ENCODE results near the gene PCDHB10.
A peak's percentile ranks its signal among the peaks of the same experiment; 100 is the strongest.
"Not testable (repeated sequence)": the region's sequence is repeated elsewhere in the genome, so short reads cannot be mapped to it uniquely, and the experiment has no call there.

The PCDHB10 gene

DNA sequence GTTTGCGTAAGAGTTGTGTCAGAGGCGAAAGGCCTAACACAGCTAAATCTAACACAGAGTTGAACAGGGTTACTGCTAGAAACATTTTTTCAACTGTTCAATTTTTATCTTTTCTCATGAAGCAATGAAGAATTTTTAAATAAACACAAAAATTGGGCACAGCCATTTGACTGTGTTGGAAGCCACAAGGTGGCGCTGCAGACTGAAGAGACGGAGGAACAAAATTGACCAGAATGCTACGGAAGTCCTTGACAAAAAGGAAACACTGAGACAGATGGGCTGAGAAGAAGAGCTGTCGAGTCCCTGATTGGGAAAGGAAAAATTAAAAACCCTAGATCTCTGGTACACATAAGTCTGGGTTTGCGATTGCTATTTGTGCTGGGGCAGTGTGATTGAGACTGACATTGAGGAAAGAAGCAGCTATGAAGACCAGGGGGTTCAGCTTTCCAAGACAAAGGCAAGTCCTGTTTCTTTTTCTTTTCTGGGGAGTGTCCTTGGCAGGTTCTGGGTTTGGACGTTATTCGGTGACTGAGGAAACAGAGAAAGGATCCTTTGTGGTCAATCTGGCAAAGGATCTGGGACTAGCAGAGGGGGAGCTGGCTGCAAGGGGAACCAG, 5.1 kb upstream of the PCDHB10 start, which contains the start of gene PCDHB9:
PCDHB9 (plus strand) TSS at position 265 of the 616 bp plus-strand sequence; CDS start at position 423, 158 bp downstream.
- H3K9me3 ChIP-seq (ENCODE audit: control insufficient read depth in 5 of 5, low read length in 5 of 5), result peaks cover 5 to 42% (median 19%) of the 10 kb centered on the region in 5 donors
- H3K27ac ChIP-seq (ENCODE audit: low read depth, low read length), result no peak within 1 kb of the TSS
- H3K9ac ChIP-seq (ENCODE audit: low read length in 5 of 5), result no peak within 1 kb of the TSS
- H3K4me3 ChIP-seq (ENCODE audit: low read depth in 1 of 5, low read length in 5 of 5), result peak within 1 kb of the TSS; percentile 15 to 53 (median 42)
- H3K36me3 ChIP-seq (ENCODE audit: control insufficient read depth in 5 of 5, insufficient read depth in 5 of 5, low read length in 5 of 5), result no peaks in the 10 kb centered on the region
- H3K27me3 ChIP-seq (ENCODE audit: control insufficient read depth in 5 of 5, insufficient read depth in 4 of 5, low read length in 5 of 5), result peaks cover 0 to 6% (median 0%) of the 10 kb centered on the region in 5 donors
- peaks cover 0 to 11% (median 4%) of the 10 kb centered on the region in 5 donors for H3K4me1 ChIP-seq (ENCODE audit: control insufficient read depth in 5 of 5, insufficient read depth in 5 of 5, low read length in 5 of 5)

- not testable (repeated sequence) for H3K27me3 ChIP-seq (ENCODE audit: control insufficient read depth in 5 of 5, insufficient read depth in 4 of 5, low read length in 5 of 5); H3K27ac ChIP-seq (ENCODE audit: low read depth, low read length)
- peaks cover 11 to 43% (median 24%) of the 10 kb centered on the region in 5 donors for H3K9me3 ChIP-seq (ENCODE audit: control insufficient read depth in 5 of 5, low read length in 5 of 5)
These were observed 3.5 kb upstream of the PCDHB10 start for GRCh38 chr5:141188682-141189081.

GRCh38 chr5:141189131-141189530, 3.0 kb upstream of the PCDHB10 start:
- not testable (repeated sequence) for H3K27ac ChIP-seq (ENCODE audit: low read depth, low read length); H3K4me3 ChIP-seq (ENCODE audit: low read depth in 1 of 5, low read length in 5 of 5); H3K9ac ChIP-seq (ENCODE audit: low read length in 5 of 5); H3K36me3 ChIP-seq (ENCODE audit: control insufficient read depth in 5 of 5, insufficient read depth in 5 of 5, low read length in 5 of 5); H3K27me3 ChIP-seq (ENCODE audit: control insufficient read depth in 5 of 5, insufficient read depth in 4 of 5, low read length in 5 of 5); H3K4me1 ChIP-seq (ENCODE audit: control insufficient read depth in 5 of 5, insufficient read depth in 5 of 5, low read length in 5 of 5)
- H3K9me3 ChIP-seq (ENCODE audit: control insufficient read depth in 5 of 5, low read length in 5 of 5), result peaks cover 11 to 42% (median 23%) of the 10 kb centered on the region in 5 donors

More at GRCh38 chr5:141188682-141189081, 3.5 kb upstream of the PCDHB10 start:
- not testable (repeated sequence) for H3K36me3 ChIP-seq (ENCODE audit: control insufficient read depth in 5 of 5, insufficient read depth in 5 of 5, low read length in 5 of 5); H3K4me1 ChIP-seq (ENCODE audit: control insufficient read depth in 5 of 5, insufficient read depth in 5 of 5, low read length in 5 of 5); H3K9ac ChIP-seq (ENCODE audit: low read length in 5 of 5)
- H3K4me3 ChIP-seq (ENCODE audit: low read depth in 1 of 5, low read length in 5 of 5), result peak overlapping the region in 2 of 5 donors; percentile 26 to 33

DNA sequence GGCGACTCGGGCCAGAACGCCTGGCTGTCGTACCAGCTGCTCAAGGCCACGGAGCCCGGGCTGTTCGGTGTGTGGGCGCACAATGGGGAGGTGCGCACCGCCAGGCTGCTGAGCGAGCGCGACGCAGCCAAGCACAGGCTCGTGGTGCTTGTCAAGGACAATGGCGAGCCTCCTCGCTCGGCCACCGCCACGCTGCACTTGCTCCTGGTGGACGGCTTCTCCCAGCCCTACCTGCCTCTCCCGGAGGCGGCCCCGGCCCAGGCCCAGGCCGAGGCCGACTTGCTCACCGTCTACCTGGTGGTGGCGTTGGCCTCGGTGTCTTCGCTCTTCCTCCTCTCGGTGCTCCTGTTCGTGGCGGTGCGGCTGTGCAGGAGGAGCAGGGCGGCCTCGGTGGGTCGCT, 2.2 kb downstream of the PCDHB10 start:
- peaks cover 19 to 44% (median 38%) of the 10 kb centered on the region in 5 donors for H3K9me3 ChIP-seq (ENCODE audit: control insufficient read depth in 5 of 5, low read length in 5 of 5)
- not testable (repeated sequence) for H3K27ac ChIP-seq (ENCODE audit: low read depth, low read length); H3K4me1 ChIP-seq (ENCODE audit: control insufficient read depth in 5 of 5, insufficient read depth in 5 of 5, low read length in 5 of 5); H3K9ac ChIP-seq (ENCODE audit: low read length in 5 of 5); H3K27me3 ChIP-seq (ENCODE audit: control insufficient read depth in 5 of 5, insufficient read depth in 4 of 5, low read length in 5 of 5); H3K36me3 ChIP-seq (ENCODE audit: control insufficient read depth in 5 of 5, insufficient read depth in 5 of 5, low read length in 5 of 5); H3K4me3 ChIP-seq (ENCODE audit: low read depth in 1 of 5, low read length in 5 of 5)

DNA sequence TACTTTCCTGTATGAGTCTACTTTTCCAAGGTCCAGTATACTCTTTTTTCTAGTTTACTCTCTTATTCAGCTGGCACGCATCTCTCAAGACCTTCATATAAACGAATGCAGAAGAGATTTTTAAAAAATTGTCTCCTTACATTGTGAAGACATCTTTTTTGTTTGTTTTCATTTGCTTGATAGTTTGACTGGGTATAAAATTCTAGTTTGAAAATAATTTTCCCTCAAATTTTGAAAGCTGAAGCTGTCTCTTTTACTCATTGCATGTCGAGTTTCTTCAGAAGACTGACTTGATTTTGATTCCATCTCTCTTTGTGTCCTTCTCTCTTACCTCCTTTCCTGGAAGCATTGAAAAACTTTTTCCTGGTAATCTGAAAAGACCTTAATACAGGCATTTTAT, 4.2 kb downstream of the PCDHB10 start:
- Histone ChIP-seq H3K9ac (ENCODE audit: low read length in 5 of 5) (no peak overlapping the region), H3K9me3 (ENCODE audit: control insufficient read depth in 5 of 5, low read length in 5 of 5) (peaks cover 32 to 57% (median 45%) of the 10 kb centered on the region in 5 donors), H3K27me3 (ENCODE audit: control insufficient read depth in 5 of 5, insufficient read depth in 4 of 5, low read length in 5 of 5) (peaks cover 0 to 4% (median 0%) of the 10 kb centered on the region in 5 donors), H3K4me1 (ENCODE audit: control insufficient read depth in 5 of 5, insufficient read depth in 5 of 5, low read length in 5 of 5) (no peaks in the 10 kb centered on the region), H3K27ac (ENCODE audit: low read depth, low read length) (no peak overlapping the region), H3K4me3 (ENCODE audit: low read depth in 1 of 5, low read length in 5 of 5) (no peak overlapping the region), H3K36me3 (ENCODE audit: control insufficient read depth in 5 of 5, insufficient read depth in 5 of 5, low read length in 5 of 5) (peaks cover 0 to 3% (median 0%) of the 10 kb centered on the region in 5 donors)

DNA sequence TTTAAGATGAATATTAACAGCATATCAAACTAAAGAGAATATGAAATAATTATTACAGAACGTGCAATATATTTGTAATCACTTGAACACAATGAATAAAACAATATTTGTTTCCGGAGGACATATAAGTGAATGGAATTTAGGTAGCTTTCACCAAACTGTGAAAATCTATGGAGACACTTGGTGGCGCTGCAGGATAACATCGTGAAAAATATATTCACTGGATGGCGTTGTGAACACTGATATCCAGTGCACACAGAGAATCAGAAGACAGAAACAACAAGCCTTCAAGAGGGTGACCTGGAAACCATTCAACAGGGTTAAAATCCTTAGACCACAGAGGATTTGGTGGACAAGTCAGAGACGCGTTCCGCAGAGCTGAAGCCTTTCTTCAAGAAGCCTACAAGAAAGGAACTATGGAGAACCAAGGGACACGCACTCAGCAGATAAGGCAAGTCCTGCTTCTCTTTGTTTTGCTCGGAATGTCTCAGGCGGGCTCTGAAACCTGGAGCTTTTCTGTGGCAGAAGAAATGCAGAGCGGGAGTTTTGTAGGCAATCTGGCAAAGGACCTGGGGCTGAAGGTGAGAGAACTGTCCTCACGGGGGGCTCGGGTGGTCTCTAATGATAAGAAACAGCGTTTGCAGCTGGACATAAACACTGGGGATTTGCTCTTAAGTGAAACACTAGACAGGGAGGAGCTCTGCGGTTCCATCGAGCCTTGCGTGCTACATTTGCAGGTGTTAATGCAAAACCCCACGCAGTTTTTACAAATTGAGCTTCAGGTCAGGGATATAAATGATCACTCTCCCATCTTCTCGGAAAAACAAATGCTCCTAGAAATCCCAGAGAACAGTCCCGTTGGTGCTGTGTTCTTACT, 7.4 kb downstream of the PCDHB10 start, which contains the start of gene PCDHB11:
PCDHB11 (plus strand) TSS at position 269 of the 877 bp plus-strand sequence; CDS start at position 417, 148 bp downstream.
- Histone ChIP-seq H3K27me3 (ENCODE audit: control insufficient read depth in 5 of 5, insufficient read depth in 4 of 5, low read length in 5 of 5) (peaks cover 0 to 4% (median 0%) of the 10 kb centered on the region in 5 donors), H3K27ac (ENCODE audit: low read depth, low read length) (no peak within 1 kb of the TSS), H3K9ac (ENCODE audit: low read length in 5 of 5) (no peak within 1 kb of the TSS), H3K4me3 (ENCODE audit: low read depth in 1 of 5, low read length in 5 of 5) (peak within 1 kb of the TSS; percentile 19 to 62 (median 41)), H3K36me3 (ENCODE audit: control insufficient read depth in 5 of 5, insufficient read depth in 5 of 5, low read length in 5 of 5) (peaks cover 0 to 3% (median 0%) of the 10 kb centered on the region in 5 donors), H3K9me3 (ENCODE audit: control insufficient read depth in 5 of 5, low read length in 5 of 5) (peaks cover 27 to 48% (median 37%) of the 10 kb centered on the region in 5 donors), H3K4me1 (ENCODE audit: control insufficient read depth in 5 of 5, insufficient read depth in 5 of 5, low read length in 5 of 5) (no peaks in the 10 kb centered on the region)

DNA sequence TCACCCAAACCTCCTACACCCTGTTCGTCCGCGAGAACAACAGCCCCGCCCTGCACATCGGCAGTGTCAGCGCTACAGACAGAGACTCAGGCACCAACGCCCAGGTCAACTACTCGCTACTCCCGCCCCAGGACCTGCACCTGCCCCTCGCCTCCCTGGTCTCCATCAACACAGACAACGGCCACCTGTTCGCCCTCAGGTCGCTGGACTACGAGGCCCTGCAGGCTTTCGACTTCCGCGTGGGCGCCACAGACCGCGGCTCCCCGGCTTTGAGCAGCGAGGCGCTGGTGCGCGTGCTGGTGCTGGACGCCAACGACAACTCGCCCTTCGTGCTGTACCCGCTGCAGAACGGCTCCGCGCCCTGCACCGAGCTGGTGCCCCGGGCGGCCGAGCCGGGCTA, 9.0 kb downstream of the PCDHB10 start:
- not testable (repeated sequence) for H3K9ac ChIP-seq (ENCODE audit: low read length in 5 of 5); H3K4me1 ChIP-seq (ENCODE audit: control insufficient read depth in 5 of 5, insufficient read depth in 5 of 5, low read length in 5 of 5); H3K27ac ChIP-seq (ENCODE audit: low read depth, low read length); H3K36me3 ChIP-seq (ENCODE audit: control insufficient read depth in 5 of 5, insufficient read depth in 5 of 5, low read length in 5 of 5); H3K27me3 ChIP-seq (ENCODE audit: control insufficient read depth in 5 of 5, insufficient read depth in 4 of 5, low read length in 5 of 5)
- peaks cover 27 to 46% (median 32%) of the 10 kb centered on the region in 5 donors for H3K9me3 ChIP-seq (ENCODE audit: control insufficient read depth in 5 of 5, low read length in 5 of 5)
- peak overlapping the region in 2 of 5 donors; percentile 16 to 37 for H3K4me3 ChIP-seq (ENCODE audit: low read depth in 1 of 5, low read length in 5 of 5)

DNA sequence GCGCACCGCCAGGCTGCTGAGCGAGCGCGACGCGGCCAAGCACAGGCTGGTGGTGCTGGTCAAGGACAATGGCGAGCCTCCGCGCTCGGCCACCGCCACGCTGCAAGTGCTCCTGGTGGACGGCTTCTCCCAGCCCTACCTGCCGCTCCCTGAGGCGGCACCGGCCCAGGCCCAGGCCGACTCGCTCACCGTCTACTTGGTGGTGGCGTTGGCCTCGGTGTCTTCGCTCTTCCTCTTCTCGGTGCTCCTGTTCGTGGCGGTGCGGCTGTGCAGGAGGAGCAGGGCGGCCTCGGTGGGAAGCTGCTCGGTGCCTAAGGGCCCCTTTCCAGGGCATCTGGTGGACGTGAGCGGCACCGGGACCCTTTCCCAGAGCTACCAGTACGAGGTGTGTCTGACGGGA, 9.5 kb downstream of the PCDHB10 start:
- H3K4me3 ChIP-seq (ENCODE audit: low read depth in 1 of 5, low read length in 5 of 5); H3K9ac ChIP-seq (ENCODE audit: low read length in 5 of 5); H3K27me3 ChIP-seq (ENCODE audit: control insufficient read depth in 5 of 5, insufficient read depth in 4 of 5, low read length in 5 of 5); H3K27ac ChIP-seq (ENCODE audit: low read depth, low read length); H3K4me1 ChIP-seq (ENCODE audit: control insufficient read depth in 5 of 5, insufficient read depth in 5 of 5, low read length in 5 of 5); H3K36me3 ChIP-seq (ENCODE audit: control insufficient read depth in 5 of 5, insufficient read depth in 5 of 5, low read length in 5 of 5): not testable (repeated sequence)
- H3K9me3 ChIP-seq (ENCODE audit: control insufficient read depth in 5 of 5, low read length in 5 of 5), result peaks cover 22 to 41% (median 29%) of the 10 kb centered on the region in 5 donors

GRCh38 chr5:141208478-141208877, 16.3 kb downstream of the PCDHB10 start, which contains the start of gene PCDHB12:
TSS of gene PCDHB12 (plus strand) at chr5:141208719. CDS start at chr5:141208908, 189 bp downstream.
- Histone ChIP-seq H3K4me3 (ENCODE audit: low read depth in 1 of 5, low read length in 5 of 5) (peak within 1 kb of the TSS; percentile 29 to 53 (median 44)), H3K27me3 (ENCODE audit: control insufficient read depth in 5 of 5, insufficient read depth in 4 of 5, low read length in 5 of 5) (no peaks in the 10 kb centered on the region), H3K36me3 (ENCODE audit: control insufficient read depth in 5 of 5, insufficient read depth in 5 of 5, low read length in 5 of 5) (no peaks in the 10 kb centered on the region), H3K9ac (ENCODE audit: low read length in 5 of 5) (no peak within 1 kb of the TSS), H3K9me3 (ENCODE audit: control insufficient read depth in 5 of 5, low read length in 5 of 5) (peaks cover 7 to 45% (median 18%) of the 10 kb centered on the region in 5 donors), H3K27ac (ENCODE audit: low read depth, low read length) (no peak within 1 kb of the TSS), H3K4me1 (ENCODE audit: control insufficient read depth in 5 of 5, insufficient read depth in 5 of 5, low read length in 5 of 5) (peaks cover 0 to 7% (median 0%) of the 10 kb centered on the region in 5 donors)

- not testable (repeated sequence) for H3K9ac ChIP-seq (ENCODE audit: low read length in 5 of 5); H3K27ac ChIP-seq (ENCODE audit: low read depth, low read length); H3K36me3 ChIP-seq (ENCODE audit: control insufficient read depth in 5 of 5, insufficient read depth in 5 of 5, low read length in 5 of 5); H3K4me1 ChIP-seq (ENCODE audit: control insufficient read depth in 5 of 5, insufficient read depth in 5 of 5, low read length in 5 of 5); H3K27me3 ChIP-seq (ENCODE audit: control insufficient read depth in 5 of 5, insufficient read depth in 4 of 5, low read length in 5 of 5)
- Histone ChIP-seq H3K4me3 (ENCODE audit: low read depth in 1 of 5, low read length in 5 of 5) (peak overlapping the region in 1 of 5 donors; percentile 22), H3K9me3 (ENCODE audit: control insufficient read depth in 5 of 5, low read length in 5 of 5) (peaks cover 11 to 49% (median 26%) of the 10 kb centered on the region in 5 donors)
These were observed 18.1 kb downstream of the PCDHB10 start for GRCh38 chr5:141210281-141210680.
